NCI-H2171 (cell line): ENCODE data around the gene CDH5.

Source experiments
- DNase-seq: peaks from one replicate; lab custom pipeline; 2025; lab: John Stamatoyannopoulos, UW

Gene CDH5

DNA sequence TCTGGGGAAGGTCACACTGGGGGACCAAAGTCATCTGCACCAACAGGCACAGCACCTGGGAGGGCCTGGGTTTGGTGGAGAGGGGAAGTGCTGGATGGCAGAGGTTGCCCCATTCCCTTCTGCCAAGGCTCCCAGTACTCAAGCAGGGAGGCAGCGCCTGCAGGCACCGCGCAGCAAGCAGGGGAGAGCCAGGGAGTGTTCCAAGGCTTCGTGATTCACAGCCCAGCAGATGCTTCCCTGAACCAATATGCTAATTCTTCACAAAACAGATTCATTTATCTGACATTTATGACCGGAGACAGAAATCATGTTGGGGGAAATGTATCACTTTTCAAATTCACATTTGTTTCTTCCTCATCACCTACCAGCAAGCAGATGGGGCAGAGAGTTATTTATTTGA lies 13.4 kb upstream of the CDH5 start:
- DNase-seq = no peak

DNA sequence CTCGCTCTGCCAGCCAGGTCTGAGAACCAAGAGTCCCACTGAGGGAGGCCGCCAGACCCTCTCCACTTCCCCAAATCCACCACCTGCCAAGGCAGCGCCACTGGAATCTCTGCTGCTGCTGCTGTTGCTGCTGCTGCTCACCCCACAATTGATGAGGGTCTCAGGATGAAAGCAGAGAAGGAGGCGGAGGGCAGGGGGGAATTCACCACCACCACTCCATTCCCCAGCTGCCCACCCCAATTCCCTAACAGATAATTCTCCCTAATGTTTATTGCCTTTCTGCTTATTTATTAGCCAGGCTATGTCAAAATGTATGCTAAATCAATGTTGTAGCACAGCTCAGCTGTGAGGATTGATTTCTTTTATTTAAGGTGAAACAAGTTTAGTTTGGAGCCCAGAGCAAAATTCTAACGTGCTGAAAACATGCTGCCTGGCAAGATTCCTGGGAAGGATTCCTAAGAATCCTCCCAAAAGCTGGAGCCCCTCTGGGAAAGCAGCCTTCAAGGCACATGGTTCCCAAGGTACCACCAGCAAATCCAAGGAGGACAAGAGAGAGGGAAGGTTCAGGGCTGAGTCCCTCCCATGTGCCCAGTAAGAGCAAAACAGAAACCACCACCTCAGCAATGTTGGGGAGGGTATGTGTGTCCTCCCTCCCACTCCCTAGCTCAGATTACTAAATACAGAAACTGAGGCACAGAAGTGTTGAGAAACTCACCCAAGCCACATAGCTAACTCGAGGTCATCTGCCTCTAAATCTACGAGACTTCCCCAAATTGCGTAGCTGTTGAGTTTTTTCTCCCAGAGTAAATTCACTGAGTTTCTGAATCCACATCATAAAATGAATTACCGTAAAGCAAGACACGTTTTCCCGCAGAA lies 12.2 kb upstream of the CDH5 start:
- DNase-seq = no peak

DNA sequence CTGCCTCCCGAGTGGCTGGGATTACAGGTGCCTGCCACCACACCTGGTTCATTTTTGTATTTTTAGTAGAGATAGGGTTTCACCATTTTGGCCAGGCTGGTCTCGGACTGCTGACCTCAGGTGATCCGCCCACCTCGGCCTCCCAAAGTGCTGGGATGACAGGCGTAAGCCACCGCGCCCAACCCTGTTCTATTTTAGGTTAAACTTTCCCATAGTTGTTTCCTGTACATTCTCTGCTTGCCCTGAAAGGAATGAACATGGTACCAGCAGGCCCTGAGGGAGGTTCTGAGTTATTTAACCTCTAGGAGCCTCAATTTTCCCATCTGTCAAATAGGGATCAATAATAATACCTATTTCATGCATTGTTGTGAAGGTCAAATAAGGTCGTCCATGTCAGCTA lies 11.0 kb upstream of the CDH5 start:
- no peak for DNase-seq

DNA sequence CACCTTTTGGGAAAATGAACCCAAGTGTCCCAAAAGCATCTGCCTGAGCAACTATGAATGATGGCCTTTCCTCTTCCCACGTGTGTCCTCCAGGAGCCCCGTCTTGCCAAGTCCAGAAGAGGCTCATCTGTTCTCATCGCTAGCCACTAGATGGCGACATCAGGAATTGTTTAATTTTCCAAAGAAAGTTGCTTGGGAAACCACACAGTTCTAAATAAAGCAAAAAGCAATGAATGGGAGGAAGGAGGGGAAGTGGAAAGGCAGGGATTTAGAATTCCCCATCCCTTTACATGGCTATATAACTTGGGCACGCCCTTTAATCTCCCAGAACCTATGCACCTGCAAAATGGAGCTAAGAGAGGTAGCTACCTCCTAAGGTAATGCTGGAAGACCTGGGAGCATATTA lies 9.0 kb upstream of the CDH5 start:
- DNase-seq = peak; percentile 55

DNA sequence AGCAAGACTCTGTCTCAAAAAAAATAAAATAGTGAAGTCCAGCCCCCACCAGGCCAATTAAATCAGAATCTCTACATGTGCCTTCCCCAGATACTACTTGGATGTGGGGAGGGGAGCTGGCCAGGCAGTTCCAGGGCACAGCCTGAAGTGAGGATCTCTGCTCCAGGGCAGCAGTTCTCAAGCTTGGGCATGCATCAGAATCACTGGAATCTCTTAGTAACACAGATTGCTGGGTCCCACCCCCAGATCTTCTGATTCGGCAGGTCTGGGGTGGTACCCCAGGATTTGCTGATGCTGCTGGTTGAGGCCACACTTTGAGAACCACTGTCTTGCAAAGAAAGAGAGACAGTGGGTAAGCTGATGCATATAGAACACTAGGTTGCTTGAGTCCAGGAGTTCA lies 8.3 kb upstream of the CDH5 start:
- no peak for DNase-seq

DNA sequence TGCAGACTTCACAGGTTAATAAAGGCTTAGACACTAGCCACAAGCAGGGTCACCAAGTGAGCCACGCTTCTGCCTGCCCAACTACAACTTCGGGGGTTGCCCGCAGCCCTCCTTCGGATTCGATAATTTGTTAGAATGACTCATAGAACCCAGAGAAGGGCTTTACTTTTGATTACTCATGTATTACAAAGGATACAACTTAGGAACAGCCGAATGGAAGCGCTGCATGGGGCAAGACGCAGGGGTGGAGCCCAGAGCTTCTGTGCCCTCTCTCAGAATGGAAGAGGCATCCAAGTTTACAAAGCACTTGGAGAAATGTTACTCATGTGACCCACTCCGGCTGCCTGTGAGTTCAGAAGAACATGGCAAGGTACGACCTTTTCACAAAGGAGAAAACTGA lies 7.5 kb upstream of the CDH5 start:
- DNase-seq = no peak

DNA sequence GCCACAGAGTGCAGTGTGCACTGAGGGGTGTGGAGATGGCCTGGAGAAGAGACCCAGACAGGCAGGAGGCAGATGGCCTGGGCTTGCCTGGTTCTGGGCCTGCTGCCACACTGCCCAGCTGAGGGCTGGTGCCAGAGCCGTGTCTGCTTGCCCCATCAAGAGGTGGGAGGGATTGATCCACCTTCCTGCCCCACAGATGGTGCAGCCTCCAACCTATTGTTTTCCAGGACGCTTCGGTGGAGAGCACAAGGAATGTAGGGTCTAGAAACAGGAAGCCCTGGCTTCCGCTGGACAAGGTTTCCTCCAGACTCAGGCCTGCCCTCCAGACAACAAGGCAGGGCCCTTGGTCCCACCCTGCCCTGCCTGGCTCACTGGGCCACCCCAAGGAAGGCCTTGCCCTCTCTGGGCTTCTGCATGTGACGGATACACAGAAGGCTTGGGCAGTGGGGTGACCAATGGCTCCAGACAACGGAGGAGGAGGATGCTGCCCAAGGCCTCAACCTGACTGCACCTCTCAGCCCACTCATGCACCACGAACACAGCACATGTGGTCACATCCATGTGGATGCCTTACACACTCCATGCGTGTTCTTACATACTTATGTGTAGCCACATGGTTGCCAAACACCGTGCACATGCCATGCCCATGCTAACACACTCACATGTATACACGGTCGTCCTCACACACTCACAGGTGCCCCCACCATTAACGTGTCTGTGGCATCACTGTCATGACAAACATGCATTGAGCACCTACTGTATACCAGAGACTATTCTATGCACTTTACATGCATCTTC lies 6.5 kb upstream of the CDH5 start:
- DNase-seq = no peak

DNA sequence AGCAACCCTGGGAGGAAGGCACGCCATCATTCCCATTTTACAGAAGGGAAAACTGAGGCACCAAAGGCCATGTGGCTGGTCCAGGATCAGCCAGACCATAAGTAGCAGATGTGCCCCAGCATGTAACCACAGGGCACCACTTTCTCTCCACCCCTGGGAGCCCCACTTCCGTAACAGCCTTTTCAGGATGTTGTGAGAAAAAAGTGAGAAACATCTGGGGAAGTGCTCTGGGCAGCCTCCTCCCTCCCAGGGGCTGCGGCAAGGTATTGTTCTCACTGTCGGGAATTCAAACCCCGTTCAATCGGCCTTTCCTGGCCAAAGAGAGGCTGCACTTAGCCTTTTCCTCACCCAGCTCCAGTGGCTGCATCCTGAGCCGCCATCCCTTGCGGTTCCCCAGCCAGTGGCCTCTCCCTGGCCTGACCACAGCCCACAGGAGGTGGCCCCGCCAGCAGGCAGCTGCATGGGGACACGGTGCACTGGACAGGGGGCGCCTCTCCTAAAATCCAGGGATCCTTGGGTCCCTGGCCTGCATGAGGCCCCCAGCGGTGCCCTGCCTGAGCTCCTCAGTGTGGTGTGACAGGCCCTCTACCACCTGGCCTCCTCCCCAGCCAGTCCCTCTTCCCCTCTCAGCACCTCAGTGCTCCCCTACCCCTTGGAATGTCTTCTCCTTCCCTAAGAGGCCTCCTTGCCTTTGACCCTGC lies 5.7 kb upstream of the CDH5 start:
- no peak for DNase-seq

DNA sequence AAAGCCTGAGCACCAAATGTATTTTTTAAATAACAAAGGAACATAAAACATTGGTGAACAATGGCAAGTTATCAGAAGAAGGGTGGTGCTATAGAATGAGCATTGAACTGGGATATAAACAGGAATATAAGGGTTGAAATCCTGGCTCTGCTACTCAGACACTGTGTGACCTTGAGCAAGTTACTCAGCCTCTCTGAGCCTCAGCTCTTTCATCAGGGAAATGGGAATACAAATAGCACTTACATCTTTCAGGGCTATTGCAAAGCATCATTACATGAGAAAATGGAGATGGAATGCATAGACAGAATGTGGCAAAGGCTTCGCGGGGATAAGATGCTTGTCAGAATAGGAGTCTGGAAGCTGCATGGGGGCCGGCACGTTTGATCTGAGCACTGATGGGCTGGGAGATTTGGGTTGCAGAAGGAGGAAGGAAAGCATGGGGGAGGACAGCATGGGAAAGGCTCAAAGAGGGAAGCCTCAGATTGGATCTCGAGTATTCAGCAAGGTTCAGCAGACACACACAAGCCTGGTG lies 4.8 kb upstream of the CDH5 start:
- no peak for DNase-seq

DNA sequence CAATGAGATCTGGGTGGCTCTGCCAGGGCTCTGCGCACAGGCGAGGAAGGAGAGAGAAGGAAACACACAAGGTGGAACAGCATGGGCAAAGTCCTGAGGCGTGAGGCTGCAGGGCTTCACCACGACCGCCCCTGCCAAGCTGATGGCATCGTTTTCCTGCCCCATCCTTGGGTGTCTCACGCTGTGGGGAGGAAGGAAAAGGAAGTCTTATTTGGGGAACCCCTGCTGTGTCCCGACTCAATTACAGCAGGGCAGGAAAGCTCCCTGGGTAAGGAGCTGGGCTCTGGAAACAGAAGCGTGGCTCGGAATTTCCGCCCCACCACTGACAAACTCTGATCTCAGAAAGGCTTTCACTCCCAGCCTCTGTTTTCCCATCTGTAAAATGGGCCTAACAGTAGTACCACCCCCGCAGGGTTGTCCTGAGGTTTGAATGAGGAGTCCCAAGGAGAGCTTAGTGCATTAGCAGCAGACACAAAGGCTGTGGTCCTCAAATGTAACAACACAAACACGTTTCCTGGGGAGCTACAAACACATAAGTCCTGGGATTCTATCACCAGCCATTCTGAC lies 3.2 kb upstream of the CDH5 start:
- no peak for DNase-seq

DNA sequence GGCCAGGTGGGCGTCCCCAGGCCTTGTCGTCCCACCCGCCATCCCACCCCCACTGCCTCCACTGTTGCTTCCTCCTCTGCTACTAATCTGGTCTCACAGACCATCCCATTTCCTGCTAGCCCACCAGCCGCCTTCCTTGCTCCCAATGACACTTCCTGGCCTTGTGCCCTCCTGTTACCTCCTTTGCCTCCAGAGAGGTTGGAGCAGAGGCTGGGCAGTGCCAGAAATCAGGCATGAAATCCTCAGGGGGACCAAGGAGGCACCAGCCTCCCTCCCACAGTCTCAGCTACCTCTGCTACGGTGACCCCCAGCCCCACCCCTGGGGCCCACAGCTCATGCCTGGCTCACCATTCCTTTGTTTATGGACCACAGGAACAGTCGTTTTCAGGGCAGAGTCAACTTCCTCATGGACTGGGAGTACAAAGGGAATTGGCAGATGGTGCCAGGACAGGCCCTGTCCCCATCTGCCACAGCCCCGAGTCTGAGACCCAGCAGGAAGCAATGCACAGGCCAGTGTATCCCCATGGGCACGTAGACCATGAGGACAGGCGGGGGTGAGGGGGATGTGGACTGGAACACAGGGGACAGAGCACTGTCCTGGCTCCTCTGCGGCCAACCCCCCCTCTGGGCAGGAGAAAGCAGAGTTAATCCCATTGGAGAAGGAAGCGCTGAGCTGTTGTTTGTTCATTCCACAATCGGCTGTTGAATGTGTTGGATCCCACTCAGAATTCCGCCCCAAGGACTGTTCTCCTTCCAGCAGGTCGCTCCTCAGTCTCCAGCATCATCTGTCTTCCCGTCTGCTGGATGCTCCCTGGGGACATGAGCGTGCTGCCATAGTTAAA lies 2.2 kb upstream of the CDH5 start:
- DNase-seq = peak; percentile 97

DNA sequence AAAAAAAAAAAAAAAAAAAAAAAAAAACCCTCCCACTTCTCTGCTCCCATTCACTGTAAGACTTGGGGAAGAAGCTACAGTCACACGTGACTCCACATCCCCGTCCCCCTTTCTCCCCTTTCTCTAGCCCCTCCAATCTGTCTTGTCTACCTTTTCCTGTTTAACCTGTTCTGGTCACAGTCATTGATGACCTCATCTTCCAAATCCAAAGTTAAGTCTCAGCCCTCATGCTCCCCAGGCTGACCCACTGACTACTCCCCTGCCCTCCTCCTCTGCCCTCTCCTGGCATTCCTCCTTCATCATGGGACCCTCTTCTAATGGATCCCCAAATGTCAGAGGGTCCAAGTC lies 1.6 kb upstream of the CDH5 start:
- no peak for DNase-seq

DNA sequence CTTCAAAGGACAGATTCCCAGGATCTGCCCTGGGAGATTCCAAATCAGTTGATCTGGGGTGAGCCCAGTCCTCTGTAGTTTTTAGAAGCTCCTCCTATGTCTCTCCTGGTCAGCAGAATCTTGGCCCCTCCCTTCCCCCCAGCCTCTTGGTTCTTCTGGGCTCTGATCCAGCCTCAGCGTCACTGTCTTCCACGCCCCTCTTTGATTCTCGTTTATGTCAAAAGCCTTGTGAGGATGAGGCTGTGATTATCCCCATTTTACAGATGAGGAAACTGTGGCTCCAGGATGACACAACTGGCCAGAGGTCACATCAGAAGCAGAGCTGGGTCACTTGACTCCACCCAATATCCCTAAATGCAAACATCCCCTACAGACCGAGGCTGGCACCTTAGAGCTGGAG lies 840 bp upstream of the CDH5 start:
- DNase-seq = no peak

DNA sequence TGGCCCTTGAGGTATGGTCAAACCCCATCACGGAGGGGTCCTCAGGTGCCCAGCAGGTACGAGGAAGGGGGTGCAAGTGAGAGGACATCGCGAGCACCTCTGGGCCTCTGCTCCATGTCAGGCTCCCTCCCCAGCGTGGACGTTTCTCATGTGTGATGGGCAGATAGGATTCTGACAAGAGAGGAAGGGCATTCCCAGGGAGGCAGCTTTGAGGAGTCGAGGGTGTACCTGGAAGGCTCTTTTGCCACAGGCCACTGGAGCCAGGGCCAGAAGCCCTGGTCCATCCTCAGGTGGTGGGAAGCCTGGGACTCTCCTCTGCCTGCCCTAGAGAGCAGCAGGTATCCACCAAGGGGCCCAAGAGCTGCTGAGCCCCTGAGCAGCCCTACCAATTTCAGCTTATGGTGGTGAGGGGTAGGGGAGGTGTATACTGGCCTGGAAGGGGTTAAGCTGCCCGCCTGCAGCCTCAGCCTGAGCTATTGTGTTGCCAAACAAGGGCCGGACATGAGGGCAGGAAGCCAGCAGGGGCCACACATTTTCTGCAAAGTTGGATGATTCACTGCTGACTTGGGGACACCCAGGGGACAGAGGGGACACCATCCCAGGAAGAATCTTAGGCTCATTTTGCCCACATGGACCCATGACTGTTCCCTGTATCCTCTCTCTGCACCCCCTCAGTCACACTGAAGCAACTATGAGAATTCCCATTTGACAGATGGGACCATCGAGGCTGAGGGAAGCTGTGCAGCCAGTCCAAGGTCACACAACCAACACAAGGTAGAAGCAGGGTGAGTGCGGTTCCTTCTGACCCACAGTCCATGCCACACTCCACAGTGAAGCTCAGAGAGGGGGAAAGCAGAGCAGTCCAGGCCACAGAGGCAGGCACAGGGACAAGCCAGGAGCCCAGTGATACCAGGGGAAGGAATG lies 1.7 kb downstream of the CDH5 start:
- no peak for DNase-seq

DNA sequence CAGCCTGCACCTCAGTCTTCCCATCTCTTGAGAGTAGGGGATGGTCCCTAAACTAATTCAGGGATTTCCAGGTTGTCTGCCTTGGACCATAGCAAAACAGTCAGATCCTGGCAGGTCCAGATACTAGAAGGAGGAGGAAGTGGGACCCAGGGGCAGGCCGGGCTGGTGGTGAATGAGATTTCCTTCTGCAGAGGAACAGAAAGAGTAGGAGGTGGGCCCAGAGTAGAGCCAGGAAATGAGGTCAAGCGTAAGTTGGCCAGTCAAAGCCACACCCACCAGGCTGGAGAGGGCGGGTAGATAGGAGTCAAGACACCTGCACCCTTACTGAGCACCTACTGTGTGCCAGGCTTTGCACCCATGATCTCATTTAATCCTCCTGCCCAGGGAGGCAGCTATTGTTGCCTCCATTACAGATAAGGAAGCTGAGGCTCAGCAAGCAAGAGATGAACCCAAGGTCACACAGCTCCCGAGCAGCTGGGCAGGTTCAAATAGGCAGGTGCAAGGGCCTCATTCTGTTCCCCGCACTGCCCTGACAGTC lies 2.6 kb downstream of the CDH5 start:
- no peak for DNase-seq

DNA sequence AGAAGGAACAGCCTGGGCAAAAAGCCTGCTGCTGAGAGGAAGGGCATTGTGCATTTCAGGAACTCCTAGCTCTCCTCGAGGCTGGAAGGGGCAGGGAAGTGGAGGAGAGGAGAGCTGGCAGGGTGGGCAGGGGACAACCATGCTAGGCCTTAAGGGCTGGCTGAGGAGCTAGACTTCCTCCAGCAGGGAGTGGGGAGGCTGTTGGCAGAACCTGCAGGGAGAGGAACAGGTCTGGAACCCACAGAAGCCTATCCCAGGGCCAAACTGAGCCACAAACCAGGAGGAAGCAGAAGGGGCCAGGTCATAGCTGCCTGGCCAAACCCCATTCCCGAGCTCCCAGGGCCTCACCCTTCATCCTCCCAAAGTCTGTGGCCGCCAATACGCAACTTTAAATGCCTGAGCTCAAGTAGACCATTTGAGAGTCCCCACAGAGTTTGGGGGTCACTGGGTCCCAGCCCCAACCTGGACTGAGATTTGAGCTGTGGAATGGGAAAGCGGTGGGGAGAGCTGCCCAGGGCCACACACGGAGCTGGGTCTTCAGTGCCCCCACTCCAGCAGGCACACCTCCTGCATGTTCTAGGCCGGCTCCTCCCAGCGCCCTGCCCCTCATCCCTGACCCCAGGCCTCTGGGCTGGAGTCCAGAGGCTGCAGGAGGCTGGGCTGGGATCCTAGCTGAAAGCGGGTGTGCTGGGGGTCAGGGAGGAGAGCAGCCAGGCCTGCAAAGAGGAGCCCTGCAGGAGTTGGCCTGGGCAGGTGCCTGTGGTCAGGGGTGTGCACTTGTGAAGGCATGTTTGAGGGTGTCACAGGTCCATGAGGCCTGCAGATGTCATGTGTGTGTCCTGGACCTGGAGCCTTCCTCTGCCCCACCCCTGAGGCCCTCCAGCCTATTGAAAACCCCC lies 4.5 kb downstream of the CDH5 start:
- no peak for DNase-seq

DNA sequence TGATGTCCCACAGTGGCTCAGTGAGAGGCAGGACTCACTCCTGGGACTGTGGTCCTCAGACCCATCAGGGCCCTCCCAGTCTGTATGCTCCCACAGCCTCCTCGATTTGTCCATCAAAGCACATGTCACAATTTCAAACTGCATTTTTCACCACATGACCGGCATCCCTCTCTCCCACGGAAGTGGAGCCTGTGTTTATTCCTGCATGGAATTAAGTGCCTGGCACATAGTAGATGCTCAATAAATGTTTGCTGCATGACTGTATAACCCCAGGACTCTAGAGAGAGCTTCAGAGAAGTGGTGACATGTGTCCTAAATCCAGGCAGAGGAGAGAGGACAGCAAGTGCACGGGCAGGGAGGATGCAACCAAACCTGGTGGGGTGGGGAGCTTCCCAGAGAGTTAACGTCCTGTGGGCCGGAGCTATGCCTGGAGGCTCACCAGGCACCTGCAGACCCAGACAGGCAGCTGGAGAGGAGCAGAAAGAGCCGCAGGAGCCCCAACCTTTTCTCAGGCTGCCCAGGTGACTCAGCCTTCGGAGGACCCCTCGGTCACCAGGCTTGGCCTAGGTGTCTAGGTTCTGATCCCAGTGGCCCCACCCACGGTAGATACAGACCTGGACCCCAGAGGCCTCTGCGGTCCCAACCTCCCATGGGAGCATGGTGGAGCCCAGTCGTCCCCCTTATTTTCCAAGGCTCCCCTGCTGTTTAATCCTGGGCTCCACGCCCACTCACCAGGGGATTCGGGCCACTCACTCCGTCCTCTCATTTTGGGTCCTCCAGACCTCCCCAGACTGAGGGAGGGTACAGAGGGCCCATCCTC lies 5.8 kb downstream of the CDH5 start:
- DNase-seq = no peak

DNA sequence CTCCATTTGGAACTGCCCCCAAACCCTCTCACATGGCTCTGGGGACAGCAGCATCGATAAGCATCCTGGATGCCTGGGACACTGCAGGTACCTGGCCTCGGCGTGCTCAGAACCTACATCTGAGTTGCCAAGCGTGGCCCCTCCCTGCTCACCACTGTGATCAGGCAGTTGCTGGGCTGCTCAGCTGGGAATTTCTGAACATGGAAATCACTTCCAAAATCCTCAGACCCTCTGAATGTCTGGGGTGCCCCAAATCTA lies 6.3 kb downstream of the CDH5 start:
- DNase-seq = no peak
